Activated CD8-positive, alpha-beta memory T cell treated with anti-CD3 and anti-CD28 coated beads for 48 hours (primary cell): ENCODE results near the gene PSPH.

Source experiments
- DNase-seq, 3 experiments: peaks; one replicate each; pipeline ENCODE4 v3.0.0-alpha.2; 2020; ENCODE audit warnings: low read depth in 2 of 3, low spot score in 2 of 3

Gene PSPH

GRCh38 chr7:56007167-56007652 lies 44.0 kb downstream of the PSPH start:
- no peak for DNase-seq

- DNase-seq, result no peak
Observed at GRCh38 chr7:56003749-56004148, 47.5 kb downstream of the PSPH start.

- DNase-seq, result no peak
Observed at GRCh38 chr7:55996856-55997500, 54.3 kb downstream of the PSPH start.

GRCh38 chr7:55992346-55992745 lies 58.9 kb downstream of the PSPH start:
- DNase-seq, result no peak

- no peak for DNase-seq
Observed at GRCh38 chr7:55983537-55983936, 67.7 kb downstream of the PSPH start.

GRCh38 chr7:55980266-55980665 lies 71.0 kb downstream of the PSPH start:
- no peak for DNase-seq

GRCh38 chr7:55977831-55978230 lies 73.4 kb downstream of the PSPH start:
- no peak for DNase-seq

- DNase-seq, result no peak
Observed at GRCh38 chr7:55975988-55976633, 75.1 kb downstream of the PSPH start.

- DNase-seq, result no peak
Observed at GRCh38 chr7:55973747-55974250, 77.4 kb downstream of the PSPH start.

- no peak for DNase-seq
Observed at GRCh38 chr7:55970978-55971377, 80.3 kb downstream of the PSPH start.

GRCh38 chr7:55970561-55970960 lies 80.7 kb downstream of the PSPH start:
- DNase-seq, result no peak

GRCh38 chr7:55969391-55969790 lies 81.9 kb downstream of the PSPH start:
- no peak for DNase-seq

- no peak for DNase-seq
Observed at GRCh38 chr7:55966851-55967250, 84.4 kb downstream of the PSPH start.

GRCh38 chr7:55965805-55966421 lies 85.3 kb downstream of the PSPH start:
- no peak for DNase-seq

- DNase-seq, result no peak
Observed at GRCh38 chr7:55965100-55965470, 86.2 kb downstream of the PSPH start.

- DNase-seq, result peak; percentile 32 to 44 (median 34)
Observed at GRCh38 chr7:55964261-55965099, 86.8 kb downstream of the PSPH start, which contains the start of gene NIPSNAP2. NIPSNAP2 (plus strand) TSS chr7:55964585; CDS start chr7:55964610, 25 bp downstream.

GRCh38 chr7:55963584-55964168 lies 87.6 kb downstream of the PSPH start:
- no peak for DNase-seq

- no peak for DNase-seq
Observed at GRCh38 chr7:55962014-55962413, 89.2 kb downstream of the PSPH start.
